Loucy (cell line): Measurements from ENCODE around the gene IRX5.

Source experiments
- H2AFZ ChIP-seq: fragments of 200-600 bp; sonication (generic); 2 replicates; pipeline ENCODE4 v1.6.0; 2016; ENCODE audit warnings: antibody characterized with exemption, mild to moderate bottlenecking, low read length, moderate library complexity
- H3F3A ChIP-seq: fragments of 200-600 bp; 2 replicates; pipeline ENCODE4 v1.6.0; 2016; ENCODE audit warnings: antibody characterized with exemption, low read depth, mild to moderate bottlenecking
- H3K27me3 ChIP-seq: fragments of 200-600 bp; sonication (generic); 2 replicates; pipeline ENCODE4 v1.6.1; 2014; ENCODE audit warnings: low read length, mild to moderate bottlenecking; ENCODE audit not compliant: insufficient read depth, poor library complexity, severe bottlenecking
- H3K36me3 ChIP-seq: fragments of 200-600 bp; sonication (generic); 2 replicates; pipeline ENCODE4 v1.6.1; 2016; ENCODE audit warnings: low read length; ENCODE audit not compliant: insufficient read depth
- H3K4me1 ChIP-seq: fragments of 200-600 bp; sonication (generic); 2 replicates; pipeline ENCODE4 v1.5.1; 2014; ENCODE audit warnings: low read length, mild to moderate bottlenecking; ENCODE audit not compliant: insufficient read depth, poor library complexity, severe bottlenecking
- H3K4me2 ChIP-seq: fragments of 200-600 bp; sonication (generic); 2 replicates; pipeline ENCODE4 v1.6.0; 2014; ENCODE audit warnings: antibody characterized with exemption, low read length, low read depth, mild to moderate bottlenecking; ENCODE audit not compliant: poor library complexity, severe bottlenecking
- H3K4me3 ChIP-seq: fragments of 200-600 bp; sonication (generic); 2 replicates; pipeline ENCODE4 v1.5.1; 2014; ENCODE audit warnings: low read length, mild to moderate bottlenecking, mixed read lengths; ENCODE audit not compliant: poor library complexity, severe bottlenecking
- H3K79me2 ChIP-seq: fragments of 200-600 bp; sonication (generic); 2 replicates; pipeline ENCODE4 v1.6.1; 2014; ENCODE audit warnings: low read length; ENCODE audit not compliant: insufficient read depth
- H3K9ac ChIP-seq: fragments of 200-600 bp; sonication (generic); 2 replicates; pipeline ENCODE4 v1.6.0; 2014; ENCODE audit warnings: mild to moderate bottlenecking, low read depth, low read length, moderate library complexity; ENCODE audit not compliant: poor library complexity, severe bottlenecking
- H3K9me2 ChIP-seq: fragments of 200-600 bp; sonication (generic); replicated peaks from 2 replicates; pipeline ENCODE4 v1.6.1; 2016; ENCODE audit warnings: low read depth, low read length, mixed read lengths
- H3K9me3 ChIP-seq: fragments of 200-600 bp; sonication (generic); 2 replicates; pipeline ENCODE4 v1.6.1; 2014; ENCODE audit warnings: mild to moderate bottlenecking, antibody characterized with exemption, low read length, low read depth; ENCODE audit not compliant: insufficient read depth
- H4K20me1 ChIP-seq: fragments of 200-600 bp; sonication (generic); 2 replicates; pipeline ENCODE4 v1.6.0; 2014; ENCODE audit warnings: antibody characterized with exemption, low read length, mild to moderate bottlenecking; ENCODE audit not compliant: insufficient read depth, poor library complexity, severe bottlenecking
- EZH2phosphoT487 ChIP-seq: fragments of 200-600 bp; IDR thresholded peaks from 2 replicates; pipeline ENCODE4 v1.6.1; 2018; ENCODE audit warnings: antibody characterized with exemption, mild to moderate bottlenecking, moderate library complexity, borderline replicate concordance
- TF ChIP-seq, protein P1 (sequence below): fragments of 200-600 bp; sonication (generic); conservative IDR thresholded peaks from 2 replicates; pipeline ENCODE4 v1.5.1; 2014; ENCODE audit warnings: mild to moderate bottlenecking, antibody characterized with exemption, low read length

The IRX5 gene

DNA sequence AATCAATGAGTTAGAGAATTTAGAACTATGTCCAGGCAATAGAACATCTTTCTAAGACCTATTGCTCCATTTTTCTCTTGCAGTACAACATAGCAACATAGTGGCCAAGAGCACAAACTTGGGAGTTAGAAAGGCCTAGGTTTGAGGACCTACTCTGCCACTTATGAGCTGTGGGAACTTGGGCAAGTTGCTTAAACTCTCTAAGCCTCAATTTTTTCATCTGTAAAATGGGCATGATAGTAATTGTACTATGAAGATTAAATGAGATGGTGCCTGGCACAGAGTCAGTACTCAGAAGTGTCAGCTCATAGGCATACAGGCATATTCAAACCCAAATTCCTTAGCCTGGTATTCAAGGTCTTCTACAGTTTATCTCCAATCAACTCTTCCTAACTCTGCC, 25.1 kb downstream of the IRX5 start:
- Histone ChIP-seq H2AFZ (no peak overlapping the region), H4K20me1 (no peaks in the 10 kb centered on the region), H3K9ac (no peak overlapping the region), H3K36me3 (no peaks in the 10 kb centered on the region), H3K4me1 (no peaks in the 10 kb centered on the region), H3K79me2 (no peaks in the 10 kb centered on the region), H3K4me2 (no peak overlapping the region), H3K9me3 (no peaks in the 10 kb centered on the region), H3K4me3 (no peak overlapping the region), H3K9me2 (no peaks in the 10 kb centered on the region), H3K27me3 (no peaks in the 10 kb centered on the region), H3F3A (no peaks in the 10 kb centered on the region)
- TF ChIP-seq, protein P1, sequence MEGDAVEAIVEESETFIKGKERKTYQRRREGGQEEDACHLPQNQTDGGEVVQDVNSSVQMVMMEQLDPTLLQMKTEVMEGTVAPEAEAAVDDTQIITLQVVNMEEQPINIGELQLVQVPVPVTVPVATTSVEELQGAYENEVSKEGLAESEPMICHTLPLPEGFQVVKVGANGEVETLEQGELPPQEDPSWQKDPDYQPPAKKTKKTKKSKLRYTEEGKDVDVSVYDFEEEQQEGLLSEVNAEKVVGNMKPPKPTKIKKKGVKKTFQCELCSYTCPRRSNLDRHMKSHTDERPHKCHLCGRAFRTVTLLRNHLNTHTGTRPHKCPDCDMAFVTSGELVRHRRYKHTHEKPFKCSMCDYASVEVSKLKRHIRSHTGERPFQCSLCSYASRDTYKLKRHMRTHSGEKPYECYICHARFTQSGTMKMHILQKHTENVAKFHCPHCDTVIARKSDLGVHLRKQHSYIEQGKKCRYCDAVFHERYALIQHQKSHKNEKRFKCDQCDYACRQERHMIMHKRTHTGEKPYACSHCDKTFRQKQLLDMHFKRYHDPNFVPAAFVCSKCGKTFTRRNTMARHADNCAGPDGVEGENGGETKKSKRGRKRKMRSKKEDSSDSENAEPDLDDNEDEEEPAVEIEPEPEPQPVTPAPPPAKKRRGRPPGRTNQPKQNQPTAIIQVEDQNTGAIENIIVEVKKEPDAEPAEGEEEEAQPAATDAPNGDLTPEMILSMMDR = no peak
- no peak for TF ChIP-seq EZH2phosphoT487

GRCh38 chr16:54957403-54958166, 26.9 kb downstream of the IRX5 start:
- H3K4me1 ChIP-seq = no peaks in the 10 kb centered on the region
- no peaks in the 10 kb centered on the region for H3K36me3 ChIP-seq
- H3K79me2 ChIP-seq = no peaks in the 10 kb centered on the region
- no peak overlapping the region for H3K4me2 ChIP-seq
- H3F3A ChIP-seq = no peaks in the 10 kb centered on the region
- no peaks in the 10 kb centered on the region for H3K27me3 ChIP-seq
- H4K20me1 ChIP-seq = no peaks in the 10 kb centered on the region
- no peak overlapping the region for H3K4me3 ChIP-seq
- H3K9me3 ChIP-seq = no peaks in the 10 kb centered on the region
- TF ChIP-seq, protein P1 = peak; percentile 68
- TF ChIP-seq EZH2phosphoT487 = no peak
- H3K9me2 ChIP-seq = no peaks in the 10 kb centered on the region
- no peak overlapping the region for H2AFZ ChIP-seq
- H3K9ac ChIP-seq = no peak overlapping the region

DNA sequence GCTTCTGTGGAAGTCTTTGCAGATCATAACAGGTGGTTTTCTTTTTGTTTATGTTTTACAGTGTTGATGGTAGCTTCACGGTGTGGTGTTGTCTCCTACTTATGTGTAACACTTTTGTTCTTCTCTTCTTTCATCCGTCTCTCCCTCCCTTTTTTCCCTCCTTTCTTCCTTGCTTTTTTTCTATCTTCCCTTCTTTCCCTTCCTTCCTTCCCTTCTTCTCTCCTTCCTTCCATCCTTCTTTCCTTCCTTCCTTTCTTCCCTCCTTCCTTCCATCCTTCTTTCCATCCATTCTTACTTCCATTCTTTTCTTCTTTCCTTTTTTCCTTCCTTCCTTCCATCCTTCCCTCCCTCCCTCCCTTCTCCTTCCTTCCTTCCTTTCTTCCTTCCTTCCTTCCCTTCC, 31.4 kb downstream of the IRX5 start:
- Histone ChIP-seq H3K79me2 (no peaks in the 10 kb centered on the region), H3K4me3 (no peak overlapping the region), H3K9ac (no peak overlapping the region), H3K36me3 (no peaks in the 10 kb centered on the region), H3K9me2 (no peaks in the 10 kb centered on the region), H3K27me3 (no peaks in the 10 kb centered on the region), H4K20me1 (no peaks in the 10 kb centered on the region), H2AFZ (no peak overlapping the region), H3K4me2 (no peak overlapping the region), H3K4me1 (no peaks in the 10 kb centered on the region), H3F3A (no peaks in the 10 kb centered on the region), H3K9me3 (no peaks in the 10 kb centered on the region)
- no peak for TF ChIP-seq EZH2phosphoT487
- TF ChIP-seq, protein P1 = no peak
